Neural cell (in vitro differentiated cells): ENCODE results near the gene ESPN. TPM values are rescaled to one million over a fixed set of nuclear protein-coding genes. Genes with fewer than 3 reads are reported as not detected.

ENCODE experiments used
- H2AFZ ChIP-seq: fragments of 200-600, 300-800 bp; sonication (generic), shearing (Covaris generic); 2 replicates; pipeline ENCODE4 v1.6.0; 2014; ENCODE audit warnings: low read depth, mild to moderate bottlenecking, antibody characterized with exemption, low read length, moderate library complexity
- H3F3A ChIP-seq: fragments of 200-600 bp; shearing (Covaris generic); 2 replicates; pipeline ENCODE4 v1.6.1; 2016; ENCODE audit warnings: mild to moderate bottlenecking, moderate library complexity, mixed read lengths, antibody characterized with exemption, low read length; ENCODE audit not compliant: insufficient read depth, poor library complexity, severe bottlenecking
- H3K27ac ChIP-seq: fragments of 200-600, 300-800 bp; sonication (generic), shearing (Covaris generic); 2 replicates; pipeline ENCODE4 v1.5.1; 2014; ENCODE audit warnings: mild to moderate bottlenecking, low read length, moderate library complexity
- H3K27me3 ChIP-seq: fragments of 300-800, 200-600 bp; sonication (generic), shearing (Covaris generic); 2 replicates; pipeline ENCODE4 v1.6.0; 2014; ENCODE audit warnings: mild to moderate bottlenecking, low read depth, low read length, moderate library complexity; ENCODE audit not compliant: insufficient read depth
- H3K36me3 ChIP-seq: fragments of 300-800, 200-600 bp; sonication (generic), shearing (Covaris generic); 2 replicates; pipeline ENCODE4 v1.5.1; 2014; ENCODE audit warnings: mild to moderate bottlenecking, antibody characterized with exemption, low read length, moderate library complexity; ENCODE audit not compliant: insufficient read depth
- H3K4me2 ChIP-seq: fragments of 300-800, 200-600 bp; sonication (generic), shearing (Covaris generic); 2 replicates; pipeline ENCODE4 v1.6.0; 2014; ENCODE audit warnings: mild to moderate bottlenecking, low read length
- H3K4me3 ChIP-seq: fragments of 300-800, 200-600 bp; sonication (generic), shearing (Covaris generic); 2 replicates; pipeline ENCODE4 v1.5.1; 2014; ENCODE audit warnings: mild to moderate bottlenecking, low read length, moderate library complexity
- H3K79me2 ChIP-seq: fragments of 200-600 bp; shearing (Covaris generic); replicated peaks from 2 replicates; pipeline ENCODE4 v1.6.0; 2014; ENCODE audit warnings: mild to moderate bottlenecking, low read length, moderate library complexity; ENCODE audit not compliant: insufficient read depth
- H3K9ac ChIP-seq: fragments of 300-800, 200-600 bp; sonication (generic), shearing (Covaris generic); 2 replicates; pipeline ENCODE4 v1.6.1; 2016; ENCODE audit warnings: mild to moderate bottlenecking, low read length, mixed read lengths
- H3K9me2 ChIP-seq: fragments of 200-600 bp; shearing (Covaris generic); 2 replicates; pipeline ENCODE4 v1.6.1; 2016; ENCODE audit warnings: mild to moderate bottlenecking, low read length, mixed read lengths; ENCODE audit not compliant: insufficient read depth
- H3K9me3 ChIP-seq: fragments of 200-600, 300-800 bp; sonication (generic), shearing (Covaris generic); 2 replicates; pipeline ENCODE4 v1.6.1; 2016; ENCODE audit warnings: mild to moderate bottlenecking, mixed run types, low read length, moderate library complexity, mixed read lengths
- H4K20me1 ChIP-seq: fragments of 200-600 bp; shearing (Covaris generic); 2 replicates; pipeline ENCODE4 v1.6.1; 2016; ENCODE audit warnings: mild to moderate bottlenecking, mixed run types; ENCODE audit not compliant: insufficient read depth
- EP300 ChIP-seq: fragments of 450-650 bp; conservative IDR thresholded peaks from 2 replicates; pipeline ENCODE4 v1.6.1; 2014; ENCODE audit warnings: antibody characterized with exemption, mild to moderate bottlenecking, moderate library complexity; ENCODE audit not compliant: poor library complexity, severe bottlenecking
- EZH2 ChIP-seq: fragments of 200-600, 300-800 bp; shearing (Covaris generic), sonication (generic); IDR thresholded peaks from 2 replicates; pipeline ENCODE4 v1.6.1; 2014; ENCODE audit warnings: antibody characterized with exemption, low read length, borderline replicate concordance, mild to moderate bottlenecking; ENCODE audit not compliant: insufficient read depth, poor library complexity, severe bottlenecking
- MXI1 ChIP-seq: fragments of 450-650 bp; conservative IDR thresholded peaks from 2 replicates; pipeline ENCODE4 v1.6.1; 2014; ENCODE audit warnings: antibody characterized with exemption, mild to moderate bottlenecking; ENCODE audit not compliant: poor library complexity, severe bottlenecking
- POLR2AphosphoS5 ChIP-seq: IDR thresholded peaks from 2 replicates; pipeline ENCODE4 v1.6.1; 2012
- RAD21 ChIP-seq: fragments of 450-650 bp; conservative IDR thresholded peaks from 2 replicates; pipeline ENCODE4 v1.6.1; 2014; ENCODE audit warnings: antibody characterized with exemption, mild to moderate bottlenecking, moderate library complexity
- SMC3 ChIP-seq: fragments of 450-650 bp; conservative IDR thresholded peaks from 2 replicates; pipeline ENCODE4 v1.6.1; 2014; ENCODE audit warnings: antibody characterized with exemption, mild to moderate bottlenecking, moderate library complexity; ENCODE audit not compliant: poor library complexity
- TAF1 ChIP-seq: IDR thresholded peaks from 2 replicates; pipeline ENCODE4 v1.6.1; 2012; ENCODE audit warnings: low read depth
- polyA plus RNA-seq: library from polyadenylated mRNA; depleted of rRNA; stranded (reverse); fragments of >200 nt; gene quantifications from 2 replicates; pipeline ENCODE4 v1.2.3, GENCODE V29; 2014
- TF ChIP-seq, protein P1 (sequence below): fragments of 450-650 bp; IDR thresholded peaks from 2 replicates; pipeline ENCODE4 v1.5.1; 2014; ENCODE audit warnings: antibody characterized with exemption, mild to moderate bottlenecking, moderate library complexity; ENCODE audit not compliant: poor library complexity, severe bottlenecking
- TF ChIP-seq, protein P2 (sequence below): IDR thresholded peaks from 2 replicates; pipeline ENCODE4 v1.6.1; 2012; ENCODE audit warnings: borderline replicate concordance

ESPN gene
- polyA plus RNA-seq, 1 donor from 2014 or later, result not detected

DNA sequence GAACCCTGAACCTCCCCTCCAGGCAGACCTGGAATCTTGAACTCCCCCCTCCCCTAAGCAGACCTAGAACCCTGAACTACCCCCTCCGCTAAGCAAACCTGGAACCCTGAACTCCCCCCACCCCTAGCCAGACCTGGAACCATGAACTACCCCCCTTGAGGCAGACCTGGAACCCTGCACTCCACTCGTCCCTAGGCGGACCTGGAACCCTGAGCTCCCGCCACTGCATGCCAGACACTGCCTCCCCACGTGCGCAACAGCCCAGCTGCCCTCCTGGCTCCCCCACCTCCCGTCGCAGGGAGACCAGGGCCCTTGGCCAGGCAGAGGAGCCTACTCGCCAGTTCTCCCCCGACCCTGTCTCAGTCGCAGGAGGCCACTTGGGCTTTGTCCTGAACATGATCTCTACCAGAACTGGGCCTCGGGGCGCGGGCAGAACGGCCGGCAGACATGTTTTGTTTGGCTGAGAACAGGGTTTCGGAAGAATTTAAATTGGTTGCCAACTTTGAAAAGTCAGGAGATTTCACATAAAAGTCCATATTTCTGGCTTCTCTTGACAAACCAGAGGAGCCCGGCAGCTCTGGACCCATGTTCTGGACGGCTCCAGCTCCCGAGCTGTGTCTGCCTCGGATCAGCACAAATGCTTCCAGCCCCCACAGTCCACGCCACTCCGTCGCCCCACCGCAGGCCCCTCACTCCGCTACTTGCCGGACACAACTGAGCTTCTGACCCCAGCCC, 76.1 kb downstream of the ESPN start:
- TF ChIP-seq POLR2AphosphoS5 (no peak), RAD21 (no peak), EP300 (no peak)
- TF ChIP-seq, protein P1, sequence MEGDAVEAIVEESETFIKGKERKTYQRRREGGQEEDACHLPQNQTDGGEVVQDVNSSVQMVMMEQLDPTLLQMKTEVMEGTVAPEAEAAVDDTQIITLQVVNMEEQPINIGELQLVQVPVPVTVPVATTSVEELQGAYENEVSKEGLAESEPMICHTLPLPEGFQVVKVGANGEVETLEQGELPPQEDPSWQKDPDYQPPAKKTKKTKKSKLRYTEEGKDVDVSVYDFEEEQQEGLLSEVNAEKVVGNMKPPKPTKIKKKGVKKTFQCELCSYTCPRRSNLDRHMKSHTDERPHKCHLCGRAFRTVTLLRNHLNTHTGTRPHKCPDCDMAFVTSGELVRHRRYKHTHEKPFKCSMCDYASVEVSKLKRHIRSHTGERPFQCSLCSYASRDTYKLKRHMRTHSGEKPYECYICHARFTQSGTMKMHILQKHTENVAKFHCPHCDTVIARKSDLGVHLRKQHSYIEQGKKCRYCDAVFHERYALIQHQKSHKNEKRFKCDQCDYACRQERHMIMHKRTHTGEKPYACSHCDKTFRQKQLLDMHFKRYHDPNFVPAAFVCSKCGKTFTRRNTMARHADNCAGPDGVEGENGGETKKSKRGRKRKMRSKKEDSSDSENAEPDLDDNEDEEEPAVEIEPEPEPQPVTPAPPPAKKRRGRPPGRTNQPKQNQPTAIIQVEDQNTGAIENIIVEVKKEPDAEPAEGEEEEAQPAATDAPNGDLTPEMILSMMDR, result no peak
- TF ChIP-seq, protein P2, sequence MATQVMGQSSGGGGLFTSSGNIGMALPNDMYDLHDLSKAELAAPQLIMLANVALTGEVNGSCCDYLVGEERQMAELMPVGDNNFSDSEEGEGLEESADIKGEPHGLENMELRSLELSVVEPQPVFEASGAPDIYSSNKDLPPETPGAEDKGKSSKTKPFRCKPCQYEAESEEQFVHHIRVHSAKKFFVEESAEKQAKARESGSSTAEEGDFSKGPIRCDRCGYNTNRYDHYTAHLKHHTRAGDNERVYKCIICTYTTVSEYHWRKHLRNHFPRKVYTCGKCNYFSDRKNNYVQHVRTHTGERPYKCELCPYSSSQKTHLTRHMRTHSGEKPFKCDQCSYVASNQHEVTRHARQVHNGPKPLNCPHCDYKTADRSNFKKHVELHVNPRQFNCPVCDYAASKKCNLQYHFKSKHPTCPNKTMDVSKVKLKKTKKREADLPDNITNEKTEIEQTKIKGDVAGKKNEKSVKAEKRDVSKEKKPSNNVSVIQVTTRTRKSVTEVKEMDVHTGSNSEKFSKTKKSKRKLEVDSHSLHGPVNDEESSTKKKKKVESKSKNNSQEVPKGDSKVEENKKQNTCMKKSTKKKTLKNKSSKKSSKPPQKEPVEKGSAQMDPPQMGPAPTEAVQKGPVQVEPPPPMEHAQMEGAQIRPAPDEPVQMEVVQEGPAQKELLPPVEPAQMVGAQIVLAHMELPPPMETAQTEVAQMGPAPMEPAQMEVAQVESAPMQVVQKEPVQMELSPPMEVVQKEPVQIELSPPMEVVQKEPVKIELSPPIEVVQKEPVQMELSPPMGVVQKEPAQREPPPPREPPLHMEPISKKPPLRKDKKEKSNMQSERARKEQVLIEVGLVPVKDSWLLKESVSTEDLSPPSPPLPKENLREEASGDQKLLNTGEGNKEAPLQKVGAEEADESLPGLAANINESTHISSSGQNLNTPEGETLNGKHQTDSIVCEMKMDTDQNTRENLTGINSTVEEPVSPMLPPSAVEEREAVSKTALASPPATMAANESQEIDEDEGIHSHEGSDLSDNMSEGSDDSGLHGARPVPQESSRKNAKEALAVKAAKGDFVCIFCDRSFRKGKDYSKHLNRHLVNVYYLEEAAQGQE, result no peak
- no peak overlapping the region for H3K27ac ChIP-seq
- no peak overlapping the region for H2AFZ ChIP-seq
- no peaks in the 10 kb centered on the region for H4K20me1 ChIP-seq
- H3K79me2 ChIP-seq, result no peaks in the 10 kb centered on the region
- H3K4me3 ChIP-seq, result no peak overlapping the region
- H3K9me3 ChIP-seq, result no peaks in the 10 kb centered on the region
- H3F3A ChIP-seq, result no peaks in the 10 kb centered on the region
- no peaks in the 10 kb centered on the region for H3K36me3 ChIP-seq
- no peaks in the 10 kb centered on the region for H3K9me2 ChIP-seq
- H3K4me2 ChIP-seq, result no peak overlapping the region
- no peak overlapping the region for H3K9ac ChIP-seq
- H3K27me3 ChIP-seq, result no peaks in the 10 kb centered on the region

DNA sequence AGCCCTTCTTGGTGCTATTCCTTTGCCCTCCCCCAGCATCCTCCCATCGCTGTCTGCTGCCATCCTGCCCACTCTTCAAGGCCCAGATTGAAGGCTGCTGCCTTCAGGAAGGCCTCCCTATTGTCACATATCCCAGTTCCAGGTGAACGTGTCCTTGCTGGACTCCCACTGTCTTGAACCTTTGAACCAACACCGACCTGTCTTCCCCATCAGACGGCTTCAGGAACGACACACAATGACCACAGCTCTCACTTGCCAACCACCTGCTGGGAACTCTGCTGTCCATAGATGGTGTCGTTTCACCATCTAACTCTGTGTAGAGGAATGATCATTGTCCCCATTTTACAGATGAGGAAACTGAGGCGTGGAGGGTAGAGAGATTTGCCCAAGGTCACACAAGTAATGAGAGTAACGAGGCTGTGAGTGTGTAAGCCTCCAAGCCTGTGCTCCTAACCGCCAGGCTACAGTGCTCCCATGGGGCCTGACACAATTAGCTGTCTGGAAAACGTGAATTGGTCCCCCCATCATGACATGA, 76.8 kb downstream of the ESPN start:
- no peak overlapping the region for H3K4me3 ChIP-seq
- H4K20me1 ChIP-seq, result no peaks in the 10 kb centered on the region
- H3K9me2 ChIP-seq, result no peaks in the 10 kb centered on the region
- H3K27ac ChIP-seq, result no peak overlapping the region
- TF ChIP-seq SMC3, result no peak
- TF ChIP-seq, protein P1, result no peak
- no peak for TF ChIP-seq POLR2AphosphoS5
- TF ChIP-seq, protein P2, result no peak
- no peak for TF ChIP-seq EP300
- TF ChIP-seq MXI1, result no peak
- TF ChIP-seq TAF1, result no peak
- TF ChIP-seq EZH2, result no peak
- TF ChIP-seq RAD21, result no peak
- no peak overlapping the region for H3K4me2 ChIP-seq
- H3F3A ChIP-seq, result no peaks in the 10 kb centered on the region
- no peaks in the 10 kb centered on the region for H3K36me3 ChIP-seq
- no peak overlapping the region for H3K9ac ChIP-seq
- H2AFZ ChIP-seq, result no peak overlapping the region
- no peaks in the 10 kb centered on the region for H3K9me3 ChIP-seq
- no peaks in the 10 kb centered on the region for H3K79me2 ChIP-seq
- H3K27me3 ChIP-seq, result no peaks in the 10 kb centered on the region
